HEK293 (cell line): ENCODE results near the gene ALOX15B.

ENCODE experiments used
- CTCF ChIA-PET: fragments of 350-600 bp; formaldehyde crosslinking; extraction: SDS; loops from one replicate; lab custom pipeline; 2021; ENCODE audit warnings: antibody characterized with exemption; lab: Yijun Ruan, JAX
- POLR2A ChIA-PET: fragments of 300-600 bp; formaldehyde crosslinking; extraction: SDS; loops from one replicate; lab custom pipeline; 2020; ENCODE audit warnings: antibody characterized with exemption, inconsistent platforms; lab: Yijun Ruan, JAX
- H3K27ac ChIP-seq: fragments of 200-500 bp; sonication (Bioruptor generic); 2 replicates; pipeline ENCODE4 v1.5.1; 2014; ENCODE audit warnings: low read depth, low read length, control low read depth, inconsistent platforms; ENCODE audit errors: extremely low read depth
- H3K36me3 ChIP-seq, 2 experiments: fragments of 200-500 bp in 1 of 2; sonication (Bioruptor generic) in 1 of 2; 1 replicate in 1 of 2; 2 replicates in 1 of 2; pipeline ENCODE4 v1.5.1; 2014 to 2017; ENCODE audit warnings: inconsistent platforms in 2 of 2, low read length in 2 of 2; ENCODE audit not compliant: control insufficient read depth in 2 of 2, insufficient read depth in 1 of 2
- H3K4me1 ChIP-seq: fragments of 200-500 bp; sonication (Bioruptor generic); 2 replicates; pipeline ENCODE4 v1.5.1; 2014; ENCODE audit warnings: mild to moderate bottlenecking, low read length, inconsistent platforms; ENCODE audit not compliant: control insufficient read depth, insufficient read depth
- H3K4me3 ChIP-seq: 2 replicates; pipeline ENCODE4 v1.5.1; 2011; ENCODE audit warnings: low read depth, mild to moderate bottlenecking, control low read depth, low read length, moderate library complexity
- H3K9me3 ChIP-seq: fragments of 200-500 bp; sonication (Bioruptor generic); 2 replicates; pipeline ENCODE4 v1.5.1; 2014; ENCODE audit warnings: low read depth, low read length, inconsistent platforms; ENCODE audit not compliant: control insufficient read depth, insufficient read depth
- BCL11A ChIP-seq: fragments of 450-650 bp; formaldehyde crosslinking; IDR thresholded peaks from 2 replicates; pipeline ENCODE4 v1.5.1; 2016; ENCODE audit warnings: low read depth, missing biosample characterization, missing genetic modification characterization
- CTCF ChIP-seq: fragments of 450-650 bp; formaldehyde crosslinking; IDR thresholded peaks from 2 replicates; pipeline ENCODE4 v1.5.1; 2016; ENCODE audit warnings: missing biosample characterization, missing genetic modification characterization
- MEIS1 ChIP-seq: sonication (generic); formaldehyde crosslinking; IDR thresholded peaks from 2 replicates; pipeline ENCODE4 v1.8.1; 2022; ENCODE audit warnings: missing genetic modification reagents, mild to moderate bottlenecking, borderline replicate concordance
- MYNN ChIP-seq: fragments of 450-650 bp; formaldehyde crosslinking; IDR thresholded peaks from 2 replicates; pipeline ENCODE4 v1.5.1; 2016; ENCODE audit warnings: missing biosample characterization, missing genetic modification characterization, borderline replicate concordance
- ZBTB20 ChIP-seq: fragments of 450-650 bp; formaldehyde crosslinking; IDR thresholded peaks from 2 replicates; pipeline ENCODE4 v1.5.1; 2016; ENCODE audit warnings: missing biosample characterization, missing genetic modification characterization
- ZNF140 ChIP-seq: fragments of 450-650 bp; formaldehyde crosslinking; IDR thresholded peaks from 2 replicates; pipeline ENCODE4 v1.5.1; 2016; ENCODE audit warnings: missing biosample characterization, missing genetic modification characterization
- ZNF501 ChIP-seq: fragments of 450-650 bp; formaldehyde crosslinking; IDR thresholded peaks from 2 replicates; pipeline ENCODE4 v1.5.1; 2016; ENCODE audit warnings: missing biosample characterization, missing genetic modification characterization
- ZNF571 ChIP-seq: fragments of 450-650 bp; formaldehyde crosslinking; IDR thresholded peaks from 2 replicates; pipeline ENCODE4 v1.5.0; 2017; ENCODE audit warnings: missing biosample characterization, missing genetic modification characterization
- ZNF704 ChIP-seq: fragments of 450-650 bp; formaldehyde crosslinking; IDR thresholded peaks from 2 replicates; pipeline ENCODE4 v1.5.1; 2016; ENCODE audit warnings: missing biosample characterization, missing genetic modification characterization
- TF ChIP-seq, protein P1 (sequence below): fragments of 450-650 bp; formaldehyde crosslinking; IDR thresholded peaks from 2 replicates; pipeline ENCODE4 v1.5.1; 2016; ENCODE audit warnings: missing biosample characterization, missing genetic modification characterization

The ALOX15B gene

DNA sequence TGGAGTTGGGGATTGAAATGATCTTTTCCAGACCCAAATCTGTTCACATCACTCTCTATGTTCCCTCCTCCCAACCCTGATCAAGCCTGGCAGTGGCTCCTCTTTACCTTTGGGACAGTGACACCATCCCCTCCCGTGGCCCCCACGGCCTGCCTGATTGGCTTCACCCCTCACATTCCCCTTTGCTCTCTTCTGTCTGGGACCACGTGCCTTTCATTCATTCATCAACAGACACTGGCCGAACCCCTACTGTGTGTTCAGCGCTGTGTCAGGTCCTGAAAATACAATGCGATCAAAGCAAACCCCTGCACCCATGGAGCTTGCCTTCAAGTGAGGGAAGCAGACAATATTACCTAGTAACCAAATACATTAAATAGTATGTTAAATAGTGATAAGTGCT is 50.9 kb downstream of the ALOX15B start (continued):
- TF ChIP-seq MEIS1 (CRISPR knock-in tag), result no peak
- no peak for TF ChIP-seq ZBTB20 (tag by site-specific recombination)

DNA sequence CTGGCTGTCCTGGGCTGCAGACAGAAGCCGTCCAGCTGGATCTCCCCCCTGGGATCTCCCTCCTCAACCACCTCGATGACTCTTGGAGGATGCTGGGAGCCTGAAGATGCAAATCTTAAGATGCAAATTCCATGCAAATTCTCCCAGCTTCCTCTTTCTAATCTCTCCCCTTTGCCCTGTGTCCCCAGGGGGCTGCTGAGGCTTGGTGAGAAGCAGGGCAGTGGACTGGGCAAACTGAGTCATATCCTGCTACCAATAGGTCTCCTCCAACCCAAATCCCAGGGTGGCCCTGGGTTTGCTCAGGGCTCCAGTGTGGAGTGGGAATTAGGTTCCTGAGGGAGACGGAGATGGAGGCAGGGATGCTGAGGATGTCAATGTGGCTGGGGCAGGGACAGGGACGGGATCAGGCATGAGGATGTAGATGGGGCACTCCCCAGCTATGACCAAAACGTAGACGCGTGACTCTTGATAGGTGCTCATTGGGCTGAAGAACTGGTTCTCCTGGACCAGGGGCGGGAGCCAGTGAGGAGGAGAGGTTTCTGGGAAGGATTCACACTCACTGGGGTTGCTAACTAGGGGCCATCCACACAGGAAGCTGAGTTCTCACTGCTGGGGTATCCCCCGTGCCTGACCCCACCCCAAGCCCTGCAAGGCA is 52.3 kb downstream of the ALOX15B start:
- ChIA-PET CTCF (interaction anchor here (0.7 to 27.3 kb wide), 8 partner anchors 14 to 158 kb away, joined by 3 to 561 read pairs (median 5); no protein-coding TSS in a partner anchor), POLR2A (interaction anchor here (0.7 kb wide), 1 partner anchor 82 kb away, joined by 6 read pairs; no protein-coding TSS in a partner anchor)
- TF ChIP-seq CTCF (tag by site-specific recombination) (no peak), BCL11A (no peak), MYNN (tag by site-specific recombination) (no peak), ZNF571 (tag by site-specific recombination) (no peak), ZNF501 (tag by site-specific recombination) (no peak), ZNF704 (tag by site-specific recombination) (no peak)
- TF ChIP-seq, protein P1, sequence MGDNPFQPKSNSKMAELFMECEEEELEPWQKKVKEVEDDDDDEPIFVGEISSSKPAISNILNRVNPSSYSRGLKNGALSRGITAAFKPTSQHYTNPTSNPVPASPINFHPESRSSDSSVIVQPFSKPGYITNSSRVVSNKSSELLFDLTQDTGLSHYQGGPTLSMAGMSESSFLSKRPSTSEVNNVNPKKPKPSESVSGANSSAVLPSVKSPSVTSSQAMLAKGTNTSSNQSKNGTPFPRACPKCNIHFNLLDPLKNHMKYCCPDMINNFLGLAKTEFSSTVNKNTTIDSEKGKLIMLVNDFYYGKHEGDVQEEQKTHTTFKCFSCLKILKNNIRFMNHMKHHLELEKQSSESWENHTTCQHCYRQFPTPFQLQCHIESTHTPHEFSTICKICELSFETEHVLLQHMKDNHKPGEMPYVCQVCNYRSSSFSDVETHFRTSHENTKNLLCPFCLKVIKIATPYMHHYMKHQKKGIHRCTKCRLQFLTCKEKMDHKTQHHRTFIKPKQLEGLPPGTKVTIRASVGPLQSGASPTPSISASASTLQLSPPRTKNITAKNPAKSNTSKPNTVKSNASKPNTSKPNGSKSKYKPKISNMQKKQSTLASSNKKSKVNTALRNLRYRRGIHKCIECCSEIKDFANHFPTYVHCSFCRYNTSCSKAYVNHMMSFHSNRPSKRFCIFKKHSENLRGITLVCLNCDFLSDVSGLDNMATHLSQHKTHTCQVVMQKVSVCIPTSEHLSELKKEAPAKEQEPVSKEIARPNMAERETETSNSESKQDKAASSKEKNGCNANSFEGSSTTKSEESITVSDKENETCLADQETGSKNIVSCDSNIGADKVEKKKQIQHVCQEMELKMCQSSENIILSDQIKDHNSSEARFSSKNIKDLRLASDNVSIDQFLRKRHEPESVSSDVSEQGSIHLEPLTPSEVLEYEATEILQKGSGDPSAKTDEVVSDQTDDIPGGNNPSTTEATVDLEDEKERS (tag by site-specific recombination), result no peak
- no peak overlapping the region for H3K27ac ChIP-seq
- no peaks in the 10 kb centered on the region for H3K36me3 ChIP-seq
- H3K4me1 ChIP-seq, result no peaks in the 10 kb centered on the region
- H3K4me3 ChIP-seq, result no peak overlapping the region
- H3K9me3 ChIP-seq, result no peaks in the 10 kb centered on the region

DNA sequence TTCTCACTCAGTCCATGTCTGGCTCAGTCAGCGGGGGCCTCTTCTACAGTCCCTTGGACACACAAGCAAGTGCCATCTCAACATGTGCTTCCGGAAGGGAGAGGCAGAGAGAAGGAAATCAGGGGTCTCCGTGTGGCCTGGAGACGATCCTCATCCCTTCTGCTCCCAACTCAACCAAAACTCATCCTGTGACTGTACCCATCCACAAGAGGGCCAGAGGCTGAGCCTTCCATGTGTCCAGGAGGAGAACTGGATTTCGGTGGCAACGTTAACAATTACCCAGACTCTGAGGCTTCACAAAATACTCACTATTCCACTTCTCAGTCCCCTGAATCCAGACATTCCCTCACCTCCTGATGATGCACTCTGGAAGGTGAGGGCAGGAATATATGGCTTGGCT is 56.5 kb downstream of the ALOX15B start:
- Histone ChIP-seq H3K4me1 (no peaks in the 10 kb centered on the region), H3K4me3 (no peak overlapping the region), H3K36me3 (no peaks in the 10 kb centered on the region), H3K9me3 (no peaks in the 10 kb centered on the region), H3K27ac (no peak overlapping the region)
- POLR2A ChIA-PET, result no interaction called here
- TF ChIP-seq ZNF140 (tag by site-specific recombination) (no peak), CTCF (tag by site-specific recombination) (peak; percentile 62)
- CTCF ChIA-PET, result interaction anchor here (13.6 to 27.3 kb wide), 2 partner anchors 10 to 18 kb away, joined by 288 to 561 read pairs; no protein-coding TSS in a partner anchor
